HepG2 (cell line): Measurements from ENCODE around the gene LEFTY2. TPM values are rescaled to one million over a fixed set of nuclear protein-coding genes. Genes with fewer than 3 reads are reported as not detected.
A peak's percentile ranks its signal among the peaks of the same experiment; 100 is the strongest.

Experiments used
- ATAC-seq: fragments of 200-7000 bp; cut with Tn5 transposase; 3 replicates; pipeline ENCODE4 v1.9.1; 2020; ENCODE audit warnings: mild to moderate bottlenecking, moderate library complexity
- BruUV-seq: library from RNA; stranded (reverse); fragments of 400-500 nt; replicated peaks from 2 replicates; lab custom pipeline; 2021; lab: Mats Ljungman, UMichigan
- CTCF ChIA-PET: fragments of 300-600 bp; formaldehyde crosslinking; extraction: SDS; loops from one replicate; lab custom pipeline; 2021; ENCODE audit warnings: low total read pairs, inconsistent platforms, low intra/inter-chr PET ratio; lab: Yijun Ruan, JAX
- POLR2A ChIA-PET: fragments of 350-600 bp; sonication (Branson Sonifier 250); formaldehyde crosslinking; loops from one replicate; lab custom pipeline; 2020; ENCODE audit warnings: antibody characterized with exemption, inconsistent platforms; lab: Yijun Ruan, JAX
- DNase-seq: peaks from one replicate; pipeline ENCODE4 v3.0.0-alpha.2; 2015; ENCODE audit warnings: low spot score
- FAIRE-seq: peaks from 3 replicates; lab custom pipeline; 2011; peaks lifted over from hg19 to GRCh38; lab: Jason Lieb, UNC
- H2AFZ ChIP-seq: one replicate; pipeline ENCODE4 v1.6.1; 2011; ENCODE audit warnings: low read length, inconsistent platforms
- H3K27ac ChIP-seq: fragments of 300-600 bp; 3 replicates; pipeline ENCODE4 v1.8.0; 2011; ENCODE audit warnings: mixed run types, mild to moderate bottlenecking, mixed read lengths, low read length, inconsistent platforms; ENCODE audit not compliant: insufficient read depth; ENCODE audit errors: extremely low read length
- H3K27me3 ChIP-seq, 2 experiments: fragments of 200-600 bp in 1 of 2; 2 replicates in 1 of 2; 3 replicates in 1 of 2; pipeline versions ENCODE4 v1.6.0 to v1.8.0; 2011; ENCODE audit warnings: low read length in 2 of 2, mild to moderate bottlenecking in 2 of 2, moderate library complexity in 2 of 2, inconsistent platforms in 1 of 2; ENCODE audit not compliant: insufficient read depth in 2 of 2, control insufficient read depth in 1 of 2
- H3K36me3 ChIP-seq, 2 experiments: fragments of 200-600 bp in 1 of 2; replicated peaks in 1 of 2; 2 replicates in 1 of 2; 3 replicates in 1 of 2; pipeline versions ENCODE4 v1.5.1 to v1.8.0; 2011; ENCODE audit warnings: low read length in 2 of 2, inconsistent platforms in 1 of 2; ENCODE audit not compliant: insufficient read depth in 2 of 2, control insufficient read depth in 1 of 2
- H3K4me1 ChIP-seq: 2 replicates; pipeline ENCODE4 v1.5.1; 2012; ENCODE audit warnings: low read length, inconsistent platforms; ENCODE audit not compliant: insufficient read depth
- H3K4me2 ChIP-seq: 2 replicates; pipeline ENCODE4 v1.6.0; 2011; ENCODE audit warnings: low read depth, low read length, inconsistent platforms
- H3K4me3 ChIP-seq, 3 experiments: fragments of 200-600 bp in 1 of 3; sonication (generic), shearing (Covaris generic) in 1 of 3; replicated peaks in 1 of 3; 2 replicates each; pipeline ENCODE4 v1.5.1; 2011 to 2016; ENCODE audit warnings: low read length in 3 of 3, inconsistent platforms in 2 of 3, low read depth in 2 of 3, mild to moderate bottlenecking in 2 of 3, control low read depth in 1 of 3, mixed read lengths in 1 of 3; ENCODE audit not compliant: insufficient read depth in 1 of 3
- H3K79me2 ChIP-seq: one replicate; pipeline ENCODE4 v1.6.1; 2011; ENCODE audit warnings: low read length, inconsistent platforms; ENCODE audit not compliant: insufficient read depth
- H3K9ac ChIP-seq: 2 replicates; pipeline ENCODE4 v1.6.0; 2011; ENCODE audit warnings: mild to moderate bottlenecking, low read depth, low read length, inconsistent platforms; ENCODE audit not compliant: insufficient read depth
- H3K9me3 ChIP-seq: 2 replicates; pipeline ENCODE4 v1.5.1; 2012; ENCODE audit warnings: mild to moderate bottlenecking, low read length
- H4K20me1 ChIP-seq: 2 replicates; pipeline ENCODE4 v1.6.0; 2011; ENCODE audit warnings: inconsistent platforms, mild to moderate bottlenecking, low read length, moderate library complexity; ENCODE audit not compliant: insufficient read depth
- FOSL2 ChIP-seq: sonication (generic); formaldehyde crosslinking; IDR thresholded peaks from 2 replicates; pipeline ENCODE4 v1.4.0; 2020; ENCODE audit warnings: missing genetic modification reagents
- HNF4A ChIP-seq: sonication (generic); formaldehyde crosslinking; IDR thresholded peaks from 2 replicates; pipeline ENCODE4 v1.4.0; 2020; ENCODE audit warnings: missing genetic modification reagents
- KDM6A ChIP-seq: IDR thresholded peaks from 2 replicates; pipeline ENCODE4 v1.6.1; 2016; ENCODE audit warnings: low read depth
- MNT ChIP-seq: fragments of 450-650 bp; IDR thresholded peaks from 2 replicates; pipeline ENCODE4 v1.6.1; 2016
- ZNF558 ChIP-seq: sonication (generic); formaldehyde crosslinking; IDR thresholded peaks from 2 replicates; pipeline ENCODE4 v1.9.0; 2022; ENCODE audit warnings: mild to moderate bottlenecking, missing genetic modification reagents, borderline replicate concordance
- WGBS: methylation state at CpG from one replicate; pipeline ENCODE4 v1.1.6; 2017; ENCODE audit warnings: low lambda C conversion rate; 5-methylcytosine and 5-hydroxymethylcytosine counted together
- in situ Hi-C: cut with HindIII; loops from 2 replicates; pipeline ENCODE4 v1.10.0; 2017; ENCODE audit warnings: low pct_unique_long_range_greater_than_20kb; ENCODE audit not compliant: extremely low pct_ligation_motif_present
- intact Hi-C: fragments of 100-400 bp; cut with micrococcal nuclease; formaldehyde crosslinking; loops from one replicate; pipeline ENCODE4 v1.10.0; 2022; ENCODE audit not compliant: unreplicated experiment
- polyA plus RNA-seq, 8 experiments: library from polyadenylated mRNA; depleted of rRNA in 3 of 8; stranded (reverse) in 7 of 8; unstranded in 1 of 8; fragments of >200 nt; fragmentation: Illumina TruSeq in 4 of 8; extraction: Trizol in 4 of 8; gene quantifications; 2 replicates each; pipeline versions ENCODE4 v1.2.1 to v1.2.3, GENCODE V29; 2011 to 2016; ENCODE audit warnings: low read depth in 4 of 8, missing spikeins in 1 of 8, mixed read lengths in 1 of 8; ENCODE audit not compliant: insufficient read depth in 1 of 8
- total RNA-seq, 5 experiments: library from RNA; depleted of rRNA; stranded (reverse); fragments of >200 nt; fragmentation: Illumina TruSeq; extraction: Trizol; gene quantifications; 2 replicates each; pipeline ENCODE4 v1.2.3, GENCODE V29; 2016; ENCODE audit warnings: low read depth in 1 of 5

Gene LEFTY2
- total and polyA plus RNA-seq, 2 of the 13 experiments (the other 11 are each of a cell fraction or from before 2014, with no cell fraction given): 0.13 to 0.33 TPM

- CTCF ChIA-PET: no interaction called here
Observed at GRCh38 chr1:225965231-225965630, 24.2 kb upstream of the LEFTY2 start.

GRCh38 chr1:225963735-225964530 is 22.9 kb upstream of the LEFTY2 start:
- H3K4me2 ChIP-seq: no peak overlapping the region
- no peak for FAIRE-seq
- H3K36me3 ChIP-seq: no peaks in the 10 kb centered on the region
- peaks cover 11% of the 10 kb centered on the region for H3K4me1 ChIP-seq
- H3K27me3 ChIP-seq: no peaks in the 10 kb centered on the region; a peak in 2 of 5 replicates
- WGBS: 65% methylated on average over 15 of the region's 15 CpGs
- no peak for TF ChIP-seq ZNF558 (CRISPR knock-in tag)
- no peak for TF ChIP-seq FOSL2 (CRISPR knock-in tag)
- TF ChIP-seq MNT: peak; percentile 100
- TF ChIP-seq, all 625 proteins: peak for 1
- no peak overlapping the region for H3K4me3 ChIP-seq
- DNase-seq: no peak
- ChIA-PET CTCF (no interaction called here), POLR2A (no interaction called here)
- no TSS peak for BruUV-seq
- no peak for ATAC-seq
- no peak overlapping the region for H3K27ac ChIP-seq
- no peaks in the 10 kb centered on the region for H3K9me3 ChIP-seq
- intact Hi-C loops: loop anchor here (2.0 kb wide), 1 partner anchor 13 kb away; no protein-coding TSS in a partner anchor
- H3K9ac ChIP-seq: no peak overlapping the region
- H4K20me1 ChIP-seq: no peaks in the 10 kb centered on the region
- no peaks in the 10 kb centered on the region for H3K79me2 ChIP-seq
- in situ Hi-C loops: loop anchor here (25.0 kb wide), 1 partner anchor 652 kb away; no protein-coding TSS in a partner anchor
- no peak overlapping the region for H2AFZ ChIP-seq

More at GRCh38 chr1:225965231-225965630, 24.2 kb upstream of the LEFTY2 start:
- ATAC-seq (no peak), FAIRE-seq (no peak), DNase-seq (no peak)
- intact Hi-C loops (no loop called here), in situ Hi-C loops (loop anchor here (25.0 kb wide), 1 partner anchor 653 kb away; no protein-coding TSS in a partner anchor)
- no peak for TF ChIP-seq KDM6A
- peak; percentile 19; the same call in 1 of the 2 replicates for TF ChIP-seq HNF4A
- H2AFZ ChIP-seq: no peak overlapping the region
- H3K4me1 ChIP-seq: peaks cover 11% of the 10 kb centered on the region
- no peaks in the 10 kb centered on the region for H4K20me1 ChIP-seq
- peak overlapping the region; percentile 36; the same call in 1 of the 2 replicates for H3K4me2 ChIP-seq
- no TSS peak for BruUV-seq
- no peaks in the 10 kb centered on the region for H3K36me3 ChIP-seq
- no peaks in the 10 kb centered on the region for H3K79me2 ChIP-seq
- POLR2A ChIA-PET: no interaction called here
- H3K27me3 ChIP-seq: no peaks in the 10 kb centered on the region; a peak in 2 of 5 replicates
- WGBS: 10% methylated on average over 5 of the region's 5 CpGs
- no peak overlapping the region for H3K9ac ChIP-seq
- H3K27ac ChIP-seq: no peak overlapping the region
- H3K9me3 ChIP-seq: no peaks in the 10 kb centered on the region
- H3K4me3 ChIP-seq: no peak overlapping the region
